PC-9 (cell line): Measurements from ENCODE around the gene HSPA9. TPM values are rescaled to one million over a fixed set of nuclear protein-coding genes. Genes with fewer than 3 reads are reported as not detected.

ENCODE experiments used
- BruUV-seq: library from RNA; stranded (reverse); fragments of 400-500 nt; replicated peaks from 2 replicates; lab custom pipeline; 2021; lab: Mats Ljungman, UMichigan
- CTCF ChIA-PET: fragments of 300-600 bp; sonication (Branson Sonifier 250); formaldehyde crosslinking; loops from one replicate; lab custom pipeline; 2022; ENCODE audit warnings: antibody characterized with exemption; lab: Charles Lee
- POLR2A ChIA-PET: fragments of 300-600 bp; sonication (Branson Sonifier 250); formaldehyde crosslinking; loops from one replicate; lab custom pipeline; 2022; ENCODE audit warnings: antibody characterized with exemption; ENCODE audit not compliant: unreplicated experiment; lab: Charles Lee
- DNase-seq, 2 experiments: peaks; one replicate each; pipeline versions ENCODE4 v3.0.0 to v3.0.0-alpha.2; 2015 to 2022; ENCODE audit warnings: mixed read lengths in 1 of 2
- H2AFZ ChIP-seq: fragments of 200-600 bp; sonication (generic); 2 replicates; pipeline ENCODE4 v1.8.1; 2017; ENCODE audit warnings: antibody characterized with exemption
- H3F3A ChIP-seq: fragments of 200-600 bp; sonication (generic); 2 replicates; pipeline ENCODE4 v1.8.1; 2017; ENCODE audit warnings: antibody characterized with exemption, mild to moderate bottlenecking, low read depth; ENCODE audit not compliant: insufficient read depth
- H3K27ac ChIP-seq: fragments of 200-600 bp; sonication (generic); 2 replicates; pipeline ENCODE4 v1.6.1; 2016; ENCODE audit warnings: mixed run types
- H3K27me3 ChIP-seq: fragments of 200-600 bp; sonication (generic); 2 replicates; pipeline ENCODE4 v1.6.1; 2016; ENCODE audit warnings: low read depth, mixed run types; ENCODE audit not compliant: insufficient read depth
- H3K36me3 ChIP-seq: fragments of 200-600 bp; sonication (generic); 2 replicates; pipeline ENCODE4 v1.6.1; 2016; ENCODE audit warnings: low read depth, mixed run types
- H3K4me1 ChIP-seq: fragments of 200-600 bp; sonication (generic); replicated peaks from 2 replicates; pipeline ENCODE4 v1.6.1; 2016; ENCODE audit warnings: mixed run types; ENCODE audit not compliant: insufficient read depth
- H3K4me2 ChIP-seq: fragments of 200-600 bp; sonication (generic); 2 replicates; pipeline ENCODE4 v1.6.1; 2017; ENCODE audit warnings: mixed run types
- H3K4me3 ChIP-seq: fragments of 200-600 bp; sonication (generic); 2 replicates; pipeline ENCODE4 v1.6.1; 2016; ENCODE audit warnings: mixed run types
- H3K79me2 ChIP-seq: fragments of 200-600 bp; sonication (generic); 2 replicates; pipeline ENCODE4 v1.6.1; 2017; ENCODE audit warnings: low read depth, mixed run types
- H3K9me2 ChIP-seq: fragments of 200-600 bp; sonication (generic); 2 replicates; pipeline ENCODE4 v1.8.1; 2017; ENCODE audit warnings: mild to moderate bottlenecking; ENCODE audit not compliant: insufficient read depth
- H3K9me3 ChIP-seq: fragments of 200-600 bp; sonication (generic); 2 replicates; pipeline ENCODE4 v1.8.1; 2016; ENCODE audit warnings: low read depth; ENCODE audit not compliant: insufficient read depth
- H4K20me1 ChIP-seq: fragments of 200-600 bp; sonication (generic); 2 replicates; pipeline ENCODE4 v1.8.1; 2017; ENCODE audit not compliant: insufficient read depth
- CTCF ChIP-seq: fragments of 200-600 bp; sonication (generic); conservative IDR thresholded peaks from 2 replicates; pipeline ENCODE4 v1.6.1; 2017; ENCODE audit warnings: mixed run types, antibody characterized with exemption, mild to moderate bottlenecking, moderate library complexity
- EZH2 ChIP-seq: fragments of 200-600 bp; sonication (generic); IDR thresholded peaks from 2 replicates; pipeline ENCODE4 v1.8.0; 2017; ENCODE audit warnings: antibody characterized with exemption, low read depth
- intact Hi-C: fragments of 100-400 bp; cut with micrococcal nuclease; formaldehyde crosslinking; loops from one replicate; pipeline ENCODE4 v1.10.0; 2022; ENCODE audit not compliant: unreplicated experiment
- total RNA-seq: library from RNA; stranded (reverse); gene quantifications from 2 replicates; pipeline ENCODE4 v1.2.3, GENCODE V29; 2021

Gene HSPA9
- total RNA-seq, 1 experiment from 2014 or later = 256 TPM

GRCh38 chr5:138559937-138560336 is 15.3 kb downstream of the HSPA9 start:
- peaks cover 17% of the 10 kb centered on the region for H3K79me2 ChIP-seq

GRCh38 chr5:138557677-138558076 is 17.5 kb downstream of the HSPA9 start:
- no peak for DNase-seq
- ChIA-PET POLR2A (no interaction called here), CTCF (interaction anchor here (0.5 kb wide), 1 partner anchor 21 kb away, joined by 3 read pairs; no protein-coding TSS in a partner anchor)
- H4K20me1 ChIP-seq = peaks cover 54% of the 10 kb centered on the region
- H3K27me3 ChIP-seq = no peaks in the 10 kb centered on the region
- intact Hi-C loops = no loop called here
- H3K27ac ChIP-seq = no peak overlapping the region
- H3K4me1 ChIP-seq = no peaks in the 10 kb centered on the region
- TF ChIP-seq EZH2 (no peak), CTCF (no peak)
- no peaks in the 10 kb centered on the region for H3K9me3 ChIP-seq
- peaks cover 71% of the 10 kb centered on the region for H3F3A ChIP-seq
- H2AFZ ChIP-seq = no peak overlapping the region
- 0 out of 2 replicates have a peak, but pooled peaks cover 8% of the 10 kb centered on the region for H3K79me2 ChIP-seq
- H3K9me2 ChIP-seq = no peaks in the 10 kb centered on the region
- peaks cover 26% of the 10 kb centered on the region for H3K36me3 ChIP-seq
- H3K4me2 ChIP-seq = no peak overlapping the region
- BruUV-seq = no TSS peak
- H3K4me3 ChIP-seq = no peak overlapping the region

More at GRCh38 chr5:138559937-138560336, 15.3 kb downstream of the HSPA9 start:
- H3K36me3 ChIP-seq = peaks cover 32% of the 10 kb centered on the region
- intact Hi-C loops = no loop called here
- H3K9me3 ChIP-seq = no peaks in the 10 kb centered on the region
- BruUV-seq = no TSS peak
- CTCF ChIA-PET = no interaction called here
- H4K20me1 ChIP-seq = peaks cover 65% of the 10 kb centered on the region
- no peak overlapping the region for H3K27ac ChIP-seq
- POLR2A ChIA-PET = no interaction called here
- no peak for TF ChIP-seq CTCF
- no peak for TF ChIP-seq EZH2
- H3K4me2 ChIP-seq = no peak overlapping the region
- no peak overlapping the region for H2AFZ ChIP-seq
- no peaks in the 10 kb centered on the region for H3K4me1 ChIP-seq
- no peak overlapping the region for H3K4me3 ChIP-seq
- H3K27me3 ChIP-seq = no peaks in the 10 kb centered on the region
- H3K9me2 ChIP-seq = no peaks in the 10 kb centered on the region
- peaks cover 59% of the 10 kb centered on the region for H3F3A ChIP-seq
- DNase-seq = no peak

GRCh38 chr5:138554143-138554542 is 21.1 kb downstream of the HSPA9 start:
- DNase-seq = no peak
- peaks cover 5% of the 10 kb centered on the region; the same call in 1 of the 2 replicates for H3K79me2 ChIP-seq
- H3K27me3 ChIP-seq = no peaks in the 10 kb centered on the region
- ChIA-PET POLR2A (no interaction called here), CTCF (no interaction called here)
- no peaks in the 10 kb centered on the region for H3K9me3 ChIP-seq
- no peaks in the 10 kb centered on the region for H3K4me1 ChIP-seq
- intact Hi-C loops = no loop called here
- H3K4me2 ChIP-seq = no peak overlapping the region
- H3F3A ChIP-seq = peaks cover 89% of the 10 kb centered on the region
- H3K4me3 ChIP-seq = no peak overlapping the region
- no TSS peak for BruUV-seq
- H3K9me2 ChIP-seq = no peaks in the 10 kb centered on the region
- H2AFZ ChIP-seq = no peak overlapping the region
- H3K27ac ChIP-seq = no peak overlapping the region
- TF ChIP-seq CTCF (no peak), EZH2 (no peak)
- peaks cover 29% of the 10 kb centered on the region for H3K36me3 ChIP-seq
- H4K20me1 ChIP-seq = peaks cover 36% of the 10 kb centered on the region
